Chondrocyte (in vitro differentiated cells): Measurements from ENCODE around the gene ROGDI. TPM values are rescaled to one million over a fixed set of nuclear protein-coding genes. Genes with fewer than 3 reads are reported as not detected.

Source experiments
- DNase-seq: peaks from one replicate; pipeline ENCODE4 v3.0.0; 2021; ENCODE audit warnings: mixed read lengths, low spot score
- H3K27ac Mint-ChIP-seq: one replicate; pipeline ENCODE4 v1.8.0; 2021; ENCODE audit warnings: mild to moderate bottlenecking, moderate library complexity, mixed read lengths; ENCODE audit not compliant: unreplicated experiment
- H3K27me3 Mint-ChIP-seq: 2 replicates; pipeline ENCODE4 v1.8.0; 2021; ENCODE audit warnings: low read depth, mixed read lengths
- H3K36me3 Mint-ChIP-seq: 2 replicates; pipeline ENCODE4 v1.8.0; 2021; ENCODE audit warnings: low read depth, mixed read lengths
- H3K4me1 Mint-ChIP-seq: 2 replicates; pipeline ENCODE4 v1.8.0; 2021; ENCODE audit warnings: low read depth, mild to moderate bottlenecking, mixed read lengths
- H3K4me3 Mint-ChIP-seq: one replicate; pipeline ENCODE4 v1.8.0; 2021; ENCODE audit warnings: mild to moderate bottlenecking, moderate library complexity, mixed read lengths; ENCODE audit not compliant: unreplicated experiment
- H3K9me3 Mint-ChIP-seq: 2 replicates; pipeline ENCODE4 v1.8.0; 2021; ENCODE audit warnings: low read depth, mixed read lengths
- CTCF ChIP-seq: fragments of 200-600 bp; sonication (generic); IDR thresholded peaks from 2 replicates; pipeline ENCODE4 v1.5.0; 2021; ENCODE audit warnings: antibody characterized with exemption, mild to moderate bottlenecking, moderate library complexity
- total RNA-seq: library from RNA; stranded (reverse); gene quantifications from 3 replicates; pipeline ENCODE4 v1.2.1, GENCODE V29; 2021

The ROGDI gene
- total RNA-seq, 1 donor from 2014 or later: 37.6 TPM

GRCh38 chr16:4833584-4833983, 31.2 kb upstream of the ROGDI start:
- H3K4me1 Mint-ChIP-seq: no peaks in the 10 kb centered on the region
- no peak for DNase-seq
- no peak for TF ChIP-seq CTCF
- peaks cover 25% of the 10 kb centered on the region for H3K36me3 Mint-ChIP-seq
- no peaks in the 10 kb centered on the region for H3K9me3 Mint-ChIP-seq
- no peak overlapping the region for H3K4me3 Mint-ChIP-seq
- H3K27me3 Mint-ChIP-seq: no peaks in the 10 kb centered on the region
- H3K27ac Mint-ChIP-seq: no peak overlapping the region

GRCh38 chr16:4832698-4833343, 30.4 kb upstream of the ROGDI start:
- Mint-ChIP-seq H3K36me3 (peaks cover 28% of the 10 kb centered on the region), H3K27me3 (no peaks in the 10 kb centered on the region), H3K4me1 (no peaks in the 10 kb centered on the region), H3K9me3 (no peaks in the 10 kb centered on the region), H3K27ac (no peak overlapping the region), H3K4me3 (no peak overlapping the region)
- DNase-seq: no peak
- no peak for TF ChIP-seq CTCF

- DNase-seq: no peak
- H3K27me3 Mint-ChIP-seq: no peaks in the 10 kb centered on the region
- no peak for TF ChIP-seq CTCF
- H3K27ac Mint-ChIP-seq: no peak overlapping the region
- peaks cover 31% of the 10 kb centered on the region for H3K36me3 Mint-ChIP-seq
- no peaks in the 10 kb centered on the region for H3K4me1 Mint-ChIP-seq
- H3K4me3 Mint-ChIP-seq: no peak overlapping the region
- no peaks in the 10 kb centered on the region for H3K9me3 Mint-ChIP-seq
Measured at GRCh38 chr16:4831616-4832015, 29.2 kb upstream of the ROGDI start.

- H3K36me3 Mint-ChIP-seq: peaks cover 33% of the 10 kb centered on the region
- H3K27me3 Mint-ChIP-seq: no peaks in the 10 kb centered on the region
- no peak for TF ChIP-seq CTCF
- no peak overlapping the region for H3K27ac Mint-ChIP-seq
- no peak for DNase-seq
- no peaks in the 10 kb centered on the region for H3K9me3 Mint-ChIP-seq
- no peak overlapping the region for H3K4me3 Mint-ChIP-seq
- H3K4me1 Mint-ChIP-seq: no peaks in the 10 kb centered on the region
Measured at GRCh38 chr16:4830408-4830807, 28.0 kb upstream of the ROGDI start.

- Mint-ChIP-seq H3K4me3 (no peak overlapping the region), H3K4me1 (no peaks in the 10 kb centered on the region), H3K36me3 (peaks cover 41% of the 10 kb centered on the region), H3K9me3 (no peaks in the 10 kb centered on the region), H3K27ac (no peak overlapping the region), H3K27me3 (no peaks in the 10 kb centered on the region)
- DNase-seq: no peak
- TF ChIP-seq CTCF: no peak
Measured at GRCh38 chr16:4828567-4829321, 26.3 kb upstream of the ROGDI start.
